Stimulated activated CD8-positive, alpha-beta memory T cell treated with anti-CD3 and anti-CD28 coated beads, Interleukin-12 subunit alpha, Interleukin-12 subunit beta, amount 100 ng/mL, for 4 hours (primary cell): ENCODE measurements around the gene ZFR.
A peak's percentile ranks its signal among the peaks of the same experiment; 100 is the strongest.
"Not testable (repeated sequence)": the region's sequence is repeated elsewhere in the genome, so short reads cannot be mapped to it uniquely, and the experiment has no call there.

ENCODE experiments used
- DNase-seq: peaks from one replicate; pipeline ENCODE4 v3.0.0-alpha.2; 2020; ENCODE audit warnings: low read depth

Gene ZFR

GRCh38 chr5:32450952-32451351, 6.4 kb upstream of the ZFR start:
- no peak for DNase-seq

- no peak for DNase-seq
These were observed 4.7 kb upstream of the ZFR start for GRCh38 chr5:32449262-32449661.

GRCh38 chr5:32446630-32447029, 2.1 kb upstream of the ZFR start:
- DNase-seq = no peak

DNA sequence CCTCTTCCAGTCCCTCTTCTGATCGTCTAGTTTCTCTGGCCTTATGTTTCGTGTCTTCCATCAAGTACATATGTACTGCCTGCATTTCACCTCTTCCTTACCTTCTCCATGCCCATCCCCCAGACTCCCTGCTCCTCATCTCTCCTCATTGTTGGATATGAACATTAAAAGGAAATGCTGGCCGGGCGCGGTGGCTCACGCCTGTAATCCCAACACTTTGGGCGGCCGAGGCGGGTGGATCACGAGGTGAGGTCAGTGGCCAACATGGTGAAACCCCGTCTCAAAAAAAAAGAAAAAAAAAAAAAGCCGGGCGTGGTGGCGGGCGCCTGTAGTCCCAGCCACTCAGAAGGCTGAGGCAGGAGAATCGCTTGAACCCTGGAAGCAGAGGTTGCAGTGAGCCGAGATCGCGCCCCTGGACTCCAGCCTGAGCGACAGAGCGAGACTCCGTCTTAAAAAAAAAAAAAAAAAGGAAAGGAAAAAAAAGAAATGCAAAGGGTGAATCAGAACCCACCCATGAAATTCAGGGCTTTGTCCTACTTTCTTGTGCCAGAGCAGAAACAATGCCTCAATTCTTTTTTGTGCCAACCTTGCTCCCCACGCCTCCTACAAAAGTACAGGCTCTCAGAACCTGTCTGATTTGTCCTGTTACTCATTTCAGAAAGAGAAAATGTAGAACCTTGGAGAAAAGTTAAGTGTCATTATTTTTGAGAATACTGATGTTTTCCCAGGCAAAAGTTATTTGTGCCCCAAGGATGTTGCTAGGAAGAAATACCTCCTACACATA, 1.5 kb upstream of the ZFR start:
- DNase-seq = no peak

GRCh38 chr5:32445287-32445758, 783 bp upstream of the ZFR start:
- DNase-seq = no peak

GRCh38 chr5:32443541-32444430, 754 bp downstream of the ZFR start:
- DNase-seq = peak; percentile 41

- no peak for DNase-seq
These were observed 1.4 kb downstream of the ZFR start for GRCh38 chr5:32443145-32443540.

GRCh38 chr5:32439086-32439642, 5.4 kb downstream of the ZFR start:
- no peak for DNase-seq

DNA sequence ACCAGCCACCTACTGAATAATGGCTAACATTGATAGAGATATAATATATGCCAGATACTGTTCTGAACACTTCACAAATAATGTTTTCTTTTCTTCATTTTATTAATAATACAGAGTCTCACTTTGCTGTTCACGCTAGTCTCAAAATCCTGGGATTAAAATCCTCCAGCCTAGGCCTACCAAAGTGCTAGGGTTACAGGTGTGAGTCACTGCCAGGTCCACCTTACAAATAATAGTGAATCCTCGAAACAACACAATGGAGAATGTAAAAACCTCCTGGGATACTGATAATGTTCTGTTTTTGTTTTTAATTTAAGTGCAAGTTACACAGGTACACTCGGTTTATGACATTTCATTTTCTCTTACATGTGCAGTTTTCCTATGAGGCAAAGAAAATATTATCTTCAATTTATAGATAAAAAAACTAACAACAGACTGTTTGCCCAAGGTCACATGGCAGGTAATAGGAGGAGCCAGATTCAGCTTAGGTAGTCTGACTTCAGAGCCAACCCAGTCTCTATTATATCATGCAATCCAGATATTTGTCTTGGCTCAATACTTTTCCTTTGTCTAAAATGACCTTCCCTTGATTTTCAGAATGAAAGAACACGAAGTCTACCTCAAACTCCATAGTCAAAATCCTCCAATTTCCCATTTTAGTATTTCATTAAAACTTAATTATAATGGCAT, 7.8 kb downstream of the ZFR start:
- no peak for DNase-seq

- no peak for DNase-seq
These were observed 9.2 kb downstream of the ZFR start for GRCh38 chr5:32435383-32435782.

DNA sequence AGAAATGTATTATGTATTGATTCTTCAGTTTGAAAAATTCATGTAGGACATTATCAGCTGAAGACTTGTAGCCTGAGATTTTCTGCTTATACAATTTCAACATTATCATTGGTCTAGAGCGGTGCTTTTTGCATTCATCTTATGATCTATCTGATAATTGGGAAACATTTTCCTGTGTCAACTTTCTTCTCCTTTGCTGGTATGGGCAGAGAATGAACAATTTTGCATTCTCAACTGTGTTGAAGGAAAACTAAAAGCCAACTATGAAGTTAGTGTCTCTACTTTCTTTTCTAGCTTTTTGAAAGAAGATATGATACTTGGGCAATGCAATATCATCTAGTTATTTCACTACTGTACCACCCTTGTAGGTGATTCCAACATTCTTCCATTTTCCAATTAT, 10.3 kb downstream of the ZFR start:
- DNase-seq = no peak

- no peak for DNase-seq
These were observed 11.9 kb downstream of the ZFR start for GRCh38 chr5:32432633-32433032.

DNA sequence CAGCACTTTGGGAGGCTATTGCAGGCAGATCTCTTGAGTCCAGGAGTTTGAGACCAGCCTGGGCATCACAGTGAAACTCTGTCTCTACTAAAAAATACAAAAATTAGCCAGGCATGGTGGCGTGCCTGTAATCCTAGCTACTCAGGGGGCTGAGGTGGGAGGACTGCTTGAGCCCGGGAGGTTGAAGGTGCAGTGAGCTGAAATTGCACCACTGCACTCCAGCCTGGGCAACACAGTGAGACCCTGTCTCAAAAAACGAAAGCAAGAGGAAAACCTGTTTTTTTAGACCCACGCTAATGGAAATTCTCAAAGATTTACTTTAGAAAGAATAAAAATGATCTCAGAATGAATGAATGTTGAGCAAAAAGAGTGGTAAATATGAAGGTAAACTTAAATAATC, 13.7 kb downstream of the ZFR start:
- DNase-seq = not testable (repeated sequence)

DNA sequence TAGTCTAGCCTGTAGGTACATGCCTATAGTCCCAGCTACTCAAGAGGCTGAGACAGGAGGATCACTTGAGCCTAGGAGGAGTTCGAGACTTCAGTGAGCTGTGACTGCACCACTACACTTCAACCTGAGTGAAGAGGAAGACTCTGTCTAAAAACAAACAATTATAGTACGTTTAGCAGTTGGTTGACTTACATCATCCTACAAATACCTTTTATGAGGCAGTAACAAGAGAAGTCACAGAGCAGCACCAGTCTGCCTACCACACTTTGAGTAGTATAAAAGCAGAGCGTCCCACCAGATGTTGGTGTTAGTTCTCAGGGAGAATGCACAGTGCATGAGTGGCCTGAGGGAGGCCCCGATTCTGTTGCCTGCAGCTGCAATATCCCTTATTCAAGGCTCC, 16.1 kb downstream of the ZFR start:
- DNase-seq = no peak

DNA sequence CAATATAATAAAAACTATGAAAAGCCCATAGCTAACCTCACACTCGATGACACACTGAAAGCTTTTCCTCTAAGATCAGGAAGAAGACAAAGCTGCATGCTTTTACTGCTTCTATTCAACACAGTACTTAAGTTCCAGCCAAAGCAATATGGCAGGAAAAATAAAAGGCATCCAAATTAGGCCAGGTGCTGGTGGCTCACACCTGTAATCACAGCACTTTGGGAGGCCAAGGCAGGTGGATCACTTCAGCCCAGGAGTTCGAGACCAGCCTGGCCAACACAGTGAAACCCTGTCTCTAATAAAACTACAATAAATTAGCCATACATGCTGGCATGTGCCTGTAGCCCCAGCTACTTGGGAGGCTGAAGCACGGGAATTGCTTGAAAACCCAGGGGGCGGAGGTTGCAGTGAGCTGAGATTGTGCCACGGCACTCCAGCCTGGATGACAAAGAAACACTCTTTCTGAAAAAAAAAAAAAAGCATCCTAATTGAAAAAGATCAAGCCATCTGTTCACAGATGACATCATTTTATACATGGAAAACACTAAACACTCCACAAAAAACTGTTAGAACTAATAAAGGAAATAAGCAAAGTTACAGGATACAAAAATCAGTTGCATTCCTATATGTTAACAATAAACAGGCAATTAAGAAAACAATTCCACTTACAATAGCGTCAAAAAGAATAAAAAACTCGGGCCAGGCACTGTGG, 17.9 kb downstream of the ZFR start:
- no peak for DNase-seq

GRCh38 chr5:32422697-32423096, 21.8 kb downstream of the ZFR start:
- DNase-seq = no peak

GRCh38 chr5:32421075-32421474, 23.5 kb downstream of the ZFR start:
- DNase-seq = no peak

- no peak for DNase-seq
These were observed 24.0 kb downstream of the ZFR start for GRCh38 chr5:32420506-32420905.

- DNase-seq = no peak
These were observed 24.7 kb downstream of the ZFR start for GRCh38 chr5:32419791-32420190.

DNA sequence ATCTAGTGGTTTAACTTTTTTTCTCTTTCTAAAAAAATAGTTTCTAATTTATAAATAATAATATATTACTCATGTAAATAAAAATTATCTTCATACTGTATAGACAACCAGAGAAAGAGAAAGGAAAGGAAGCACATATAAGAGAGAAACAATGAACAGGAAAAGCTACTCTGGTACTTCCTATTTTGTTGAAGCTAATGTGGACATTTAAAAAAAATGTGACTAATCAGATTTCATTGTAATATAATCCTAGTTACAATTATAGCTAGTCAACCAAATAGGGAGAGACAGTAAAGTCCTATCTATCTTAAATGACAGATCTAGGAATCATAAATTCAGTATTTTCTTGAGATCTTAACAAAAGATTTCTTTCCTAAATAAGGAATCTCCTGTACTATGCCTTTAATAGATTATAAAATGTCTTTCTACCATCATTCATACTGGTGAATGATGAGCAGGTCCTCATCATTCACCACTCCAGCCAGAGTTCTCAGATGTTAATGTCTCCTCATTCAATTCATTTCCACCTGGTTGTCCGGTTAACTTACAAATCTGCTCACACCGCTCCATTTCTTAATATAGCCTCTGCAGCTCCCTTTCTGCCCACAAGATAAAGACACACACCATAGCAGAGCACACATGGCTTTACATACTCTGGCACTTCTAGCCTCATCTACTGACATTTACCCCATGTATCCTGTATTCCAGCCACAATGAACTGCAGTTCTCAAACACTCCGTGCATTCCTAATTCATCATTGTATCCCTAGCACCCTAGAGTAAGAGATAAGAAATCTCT, 30.9 kb downstream of the ZFR start:
- DNase-seq = no peak

DNA sequence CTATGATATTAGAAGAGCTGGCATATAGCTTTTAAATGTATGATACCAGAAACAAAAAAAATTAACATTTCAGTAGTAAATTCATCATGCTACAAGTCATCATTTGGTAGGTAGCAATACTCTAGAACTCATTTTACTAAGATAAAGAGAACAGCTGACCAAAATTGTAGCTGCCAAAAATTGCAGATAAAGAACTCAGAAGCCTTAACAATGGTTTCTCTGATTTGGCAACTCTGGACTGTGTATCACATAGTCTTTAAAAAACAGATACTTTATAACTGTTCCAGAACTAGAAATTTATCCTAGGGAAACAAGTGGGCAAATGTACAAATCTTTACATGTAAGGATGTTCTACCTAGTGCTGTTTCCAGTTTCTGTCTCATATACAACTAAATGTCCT, 33.9 kb downstream of the ZFR start:
- DNase-seq = no peak
